ENCODE results near the gene GMPR. TPM values are rescaled to one million over a fixed set of nuclear protein-coding genes. Genes with fewer than 3 reads are reported as not detected.

Gene GMPR
- total RNA-seq (2013; cell fraction: nucleolus; rRNA removed): not detected in 2 replicates
- 0.22 and 0.62 TPM in 2 replicates for total RNA-seq (2014; rRNA removed)
- 0.18 and 0.23 TPM in 2 replicates for total RNA-seq (2014; rRNA removed; fragmentation: Illumina TruSeq; extraction: Trizol)
- total RNA-seq (2021): 0.67 and 1.1 TPM in 2 replicates
- 0.47 TPM for polyA plus RNA-seq (2011; ENCODE audit: low read depth)
- 0.78 and 1.8 TPM in 2 replicates for polyA plus RNA-seq (2011; rRNA removed)
- polyA plus RNA-seq (2011; cell fraction: cytosol; rRNA removed): 1.8 and 1.9 TPM in 2 replicates
- polyA plus RNA-seq (2011; cell fraction: nucleus; rRNA removed): 1.1 TPM in 2 replicates
- 1.9 and 3.2 TPM in 2 replicates for polyA plus RNA-seq (2012)
- 0.78 and 0.84 TPM in 2 replicates for polyA plus RNA-seq (2014; fragmentation: Illumina TruSeq; extraction: Trizol)
- polyA plus RNA-seq (2014; fragmentation: Nextera tagmentation; extraction: Ambion mirVana): under 1 TPM in 1 of 2 experiments, not detected in 1; 0.49 TPM
- polyA plus RNA-seq (2014; rRNA removed): 0.32 and 0.55 TPM in 2 replicates
- polyA plus RNA-seq (2016; fragmentation: Nextera tagmentation; extraction: Ambion mirVana): under 1 TPM; 0.15 to 0.24 TPM
- 1.0 and 1.2 TPM in 2 replicates for polyA minus RNA-seq (2011; rRNA and poly(A)+ RNA removed)
- 0.94 and 1.0 TPM in 2 replicates for polyA minus RNA-seq (2011; cell fraction: cytosol; rRNA and poly(A)+ RNA removed)
- polyA minus RNA-seq (2011; cell fraction: nucleus; rRNA and poly(A)+ RNA removed): 0.24 and 0.67 TPM in 2 replicates
- Bru-seq, nascent RNA: percentile 23 among the genes with signal in this experiment
- BruChase-seq, experiment 1, labeled RNA remaining after a 6-hour chase: percentile 15 among the genes with signal in this experiment
- BruChase-seq, experiment 2, labeled RNA remaining after a 2-hour chase: percentile 16 among the genes with signal in this experiment
- long read RNA-seq, experiment 1, transcript GMPR-201 (9 exons, 1,515 nt): major isoform, 5 of 5 reads
- long read RNA-seq, experiment 1, partial matches to known transcripts: 0 of 5 reads
- long read RNA-seq, experiment 1, other reads (novel, unspliced or antisense): 0 of 5 reads
- long read RNA-seq, experiment 2, transcript GMPR-201 (9 exons, 1,515 nt): major isoform, 7 of 9 reads
- long read RNA-seq, experiment 2, partial matches to known transcripts: 0 of 9 reads
- long read RNA-seq, experiment 2, other reads (novel, unspliced or antisense): 1 of 9 reads

- ChIA-PET POLR2A (interaction anchor here (0.7 kb wide), 1 partner anchor 575 kb away, joined by 3 read pairs; no protein-coding TSS in a partner anchor), SMC1A (ENCODE audit: uncharacterized antibody, unreplicated experiment) (interaction anchor here (0.7 to 1.1 kb wide), 3 partner anchors 12 to 332 kb away, joined by 3 to 5 read pairs (median 3); no protein-coding TSS in a partner anchor), CTCF (interaction anchor here (0.7 to 0.9 kb wide), 2 partner anchors 525 to 708 kb away, joined by 3 read pairs; no protein-coding TSS in a partner anchor), RAD21 (ENCODE audit: unreplicated experiment) (interaction anchor here (0.7 kb wide), 2 partner anchors 33 to 52 kb away, joined by 3 read pairs; no protein-coding TSS in a partner anchor)
- 1% methylated on average over 47 of the region's 84 CpGs for WGBS (ENCODE audit: insufficient coverage, insufficient replicate concordance, low lambda C conversion rate, missing lambda C conversion rate)
- Histone ChIP-seq H3K9ac (ENCODE audit: control insufficient read depth, insufficient read depth, low read length) (peak within 1 kb of the TSS; percentile 40; the same call in 1 of the 2 replicates), H3K4me3 (peak within 1 kb of the TSS; percentile 71), H3K4me1 (ENCODE audit: control insufficient read depth, insufficient read depth, low read length) (peaks cover 24% of the 10 kb centered on the region), H3K9me3 (replicated peaks; ENCODE audit: control insufficient read depth, insufficient read depth, low read length) (no peaks in the 10 kb centered on the region; the same call in 2 of the 3 replicates), H3K4me2 (ENCODE audit: control insufficient read depth, insufficient read depth) (peak within 1 kb of the TSS; percentile 92), H3K36me3 (ENCODE audit: control insufficient read depth in 2 of 2, insufficient read depth in 2 of 2, low read length in 1 of 2) (no peaks in the 10 kb centered on the region), H2AFZ (ENCODE audit: control insufficient read depth, low read depth, low read length) (peak within 1 kb of the TSS; percentile 60), H3K79me2 (ENCODE audit: control insufficient read depth, insufficient read depth, low read length) (no peaks in the 10 kb centered on the region), H4K20me1 (ENCODE audit: control insufficient read depth, insufficient read depth) (no peaks in the 10 kb centered on the region; the same call in 1 of the 2 replicates), H3K27ac (ENCODE audit: control insufficient read depth, insufficient read depth) (no peak within 1 kb of the TSS), H3K27me3 (replicated peaks in 1 of 2; ENCODE audit: control insufficient read depth in 2 of 2, insufficient read depth in 2 of 2, low read length in 1 of 2) (peaks cover 1 to 5% of the 10 kb centered on the region in 2 experiments; a peak in 3 of 4 replicates)
- ATAC-seq: peak; percentile 83
- FAIRE-seq: peak; percentile 18
- BruUV-seq (replicated peaks): no TSS peak
- no peak for DNase-seq (ENCODE audit: low read depth, low spot score)
- in situ Hi-C loops (cut with MboI): no loop called here
- intact Hi-C loops (cut with micrococcal nuclease; ENCODE audit: unreplicated experiment): no loop called here
- TF ChIP-seq NKRF (conservative IDR thresholded peaks at IDR 0.05) (no peak), TCF7 (IDR thresholded peaks at IDR 0.05; ENCODE audit: borderline replicate concordance) (no peak), SRF (IDR thresholded peaks at IDR 0.05; ENCODE audit: low read depth in 2 of 2, low read length in 2 of 2) (no peak), PAX5 (IDR thresholded peaks at IDR 0.05; ENCODE audit: borderline replicate concordance, low read depth, low read length) (peak; percentile 97), E2F4 (IDR thresholded peaks at IDR 0.05; ENCODE audit: low read depth, low read length) (no peak), PKNOX1 (IDR thresholded peaks at IDR 0.05) (peak; percentile 12; the same call in 1 of the 2 replicates), RFX5 (IDR thresholded peaks at IDR 0.05; ENCODE audit: low read depth, low read length) (no peak), ZSCAN29 (IDR thresholded peaks at IDR 0.05) (0 out of 2 replicates have a peak, but pooled peaks have one; percentile 40), MYC (IDR thresholded peaks at IDR 0.05; ENCODE audit: insufficient read depth, insufficient read length, insufficient replicate concordance, low read length, severe bottlenecking) (no peak), DPF2 (IDR thresholded peaks at IDR 0.05) (peak; percentile 44; the same call in 1 of the 2 replicates), TCF3 (IDR thresholded peaks at IDR 0.05; ENCODE audit: borderline replicate concordance, insufficient read depth, low read depth, low read length) (no peak), ZNF384 (IDR thresholded peaks at IDR 0.05; ENCODE audit: borderline replicate concordance, low read depth, low read length) (peak; percentile 52; the same call in 1 of the 2 replicates), ZNF24 (IDR thresholded peaks at IDR 0.05) (no peak)
Observed at GRCh38 chr6:16238057-16238962, at the start of gene GMPR. Gene GMPR (plus strand): TSS chr6:16238587. CDS start chr6:16238694, 107 bp downstream.
